GM12801 (cell line): ENCODE results near the gene CNFN.

Experiments used
- CTCF ChIP-seq: IDR thresholded peaks from one replicate; pipeline ENCODE4 v1.5.1; 2011; ENCODE audit warnings: control low read depth; ENCODE audit not compliant: insufficient read length; ENCODE audit errors: extremely low read depth

CNFN gene

GRCh38 chr19:42386974-42387707, 3.0 kb downstream of the CNFN start:
- TF ChIP-seq CTCF: no peak

- TF ChIP-seq CTCF: no peak
Observed at GRCh38 chr19:42380155-42380554, 9.9 kb downstream of the CNFN start.

GRCh38 chr19:42378225-42379215, 11.6 kb downstream of the CNFN start:
- no peak for TF ChIP-seq CTCF

GRCh38 chr19:42376177-42376555, 13.9 kb downstream of the CNFN start:
- no peak for TF ChIP-seq CTCF

GRCh38 chr19:42375415-42376176, 14.5 kb downstream of the CNFN start:
- TF ChIP-seq CTCF: no peak

- no peak for TF ChIP-seq CTCF
Observed at GRCh38 chr19:42374826-42375376, 15.2 kb downstream of the CNFN start.
